NCI-H2196 (cell line): ENCODE data around the gene FABP7.

ENCODE experiments used
- DNase-seq: peaks from one replicate; lab custom pipeline; 2025; ENCODE audit not compliant: unreplicated experiment; lab: John Stamatoyannopoulos, UW

Gene FABP7

DNA sequence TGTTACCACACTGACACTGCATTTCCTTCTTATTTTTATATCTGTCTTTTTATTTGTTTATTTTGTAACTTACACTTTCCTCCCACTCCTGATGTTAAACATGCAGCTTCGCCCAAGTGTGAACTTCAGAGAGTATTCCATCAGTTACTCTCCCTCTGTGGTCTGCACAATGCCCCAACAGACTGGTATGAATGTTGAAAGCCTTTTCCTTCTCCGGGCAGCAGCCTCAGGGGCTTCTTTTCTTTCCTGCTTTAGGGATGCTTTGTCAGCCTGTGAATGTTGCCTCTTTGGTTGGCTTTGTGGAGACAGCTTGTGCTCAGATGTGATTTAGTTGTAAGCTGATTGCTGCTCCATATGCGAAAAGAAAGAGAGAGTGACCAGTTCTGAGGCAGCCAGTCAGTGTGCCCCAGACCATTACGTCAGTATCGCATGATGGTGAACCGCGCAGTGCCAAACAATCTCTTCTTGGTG lies 53.5 kb downstream of the FABP7 start:
- no peak for DNase-seq
